Smooth muscle cell (in vitro differentiated cells): ENCODE data around the gene THAP11. TPM values are rescaled to one million over a fixed set of nuclear protein-coding genes. Genes with fewer than 3 reads are reported as not detected.
A peak's percentile ranks its signal among the peaks of the same experiment; 100 is the strongest.

ENCODE experiments used
- DNase-seq: peaks from one replicate; lab custom pipeline; 2025; ENCODE audit not compliant: unreplicated experiment; lab: John Stamatoyannopoulos, UW
- H2AFZ ChIP-seq: fragments of 200-600 bp; sonication (generic); 2 replicates; pipeline ENCODE4 v1.6.0; 2016; ENCODE audit warnings: antibody characterized with exemption, low read depth, mild to moderate bottlenecking
- H3F3A ChIP-seq: fragments of 200-600 bp; sonication (generic); 2 replicates; pipeline ENCODE4 v1.6.0; 2017; ENCODE audit warnings: antibody characterized with exemption, low read depth
- H3K27ac ChIP-seq: fragments of 200-600 bp; sonication (generic); 2 replicates; pipeline ENCODE4 v1.5.1; 2016; ENCODE audit warnings: low read depth, mild to moderate bottlenecking
- H3K27me3 ChIP-seq: fragments of 200-600 bp; sonication (generic); 2 replicates; pipeline ENCODE4 v1.6.1; 2016; ENCODE audit warnings: low read depth, mild to moderate bottlenecking
- H3K36me3 ChIP-seq: fragments of 200-600 bp; sonication (generic); 2 replicates; pipeline ENCODE4 v1.5.1; 2016; ENCODE audit warnings: low read depth
- H3K4me1 ChIP-seq: fragments of 200-600 bp; sonication (generic); 2 replicates; pipeline ENCODE4 v1.5.1; 2016; ENCODE audit warnings: low read depth
- H3K4me2 ChIP-seq: fragments of 200-600 bp; sonication (generic); 2 replicates; pipeline ENCODE4 v1.6.0; 2016; ENCODE audit warnings: mild to moderate bottlenecking
- H3K4me3 ChIP-seq: fragments of 200-600 bp; sonication (generic); 2 replicates; pipeline ENCODE4 v1.5.1; 2016; ENCODE audit warnings: mild to moderate bottlenecking
- H3K79me2 ChIP-seq: fragments of 200-600 bp; sonication (generic); 2 replicates; pipeline ENCODE4 v1.6.0; 2016; ENCODE audit warnings: low read depth, mild to moderate bottlenecking
- H3K9ac ChIP-seq: fragments of 200-600 bp; sonication (generic); 2 replicates; pipeline ENCODE4 v1.6.0; 2016; ENCODE audit warnings: low read depth
- H3K9me3 ChIP-seq: fragments of 200-600 bp; sonication (generic); replicated peaks from 2 replicates; pipeline ENCODE4 v1.5.1; 2016; ENCODE audit warnings: low read depth
- H4K20me1 ChIP-seq: fragments of 200-600 bp; sonication (generic); 2 replicates; pipeline ENCODE4 v1.6.0; 2016; ENCODE audit warnings: low read depth
- WGBS: methylation state at CpG from one replicate; pipeline ENCODE4 v1.1.7; 2016; ENCODE audit warnings: low lambda C conversion rate; 5-methylcytosine and 5-hydroxymethylcytosine counted together
- polyA plus RNA-seq: library from polyadenylated mRNA; unstranded; fragments of >200 nt; fragmentation: Nextera tagmentation; extraction: Ambion mirVana; gene quantifications from 2 replicates; pipeline ENCODE4 v1.2.1, GENCODE V29; 2016
- total RNA-seq: library from RNA; depleted of rRNA; stranded (reverse); fragments of >200 nt; gene quantifications from 2 replicates; pipeline ENCODE4 v1.2.3, GENCODE V29; 2014
- TF ChIP-seq, protein P1 (sequence below): fragments of 200-600 bp; sonication (generic); IDR thresholded peaks from 2 replicates; pipeline ENCODE4 v1.5.1; 2017; ENCODE audit warnings: borderline replicate concordance, mild to moderate bottlenecking, antibody characterized with exemption; ENCODE audit not compliant: insufficient read depth, poor library complexity, severe bottlenecking

Gene THAP11
- total and polyA plus RNA-seq, 2 experiments from 2014 or later: 23.0 to 38.3 TPM

DNA sequence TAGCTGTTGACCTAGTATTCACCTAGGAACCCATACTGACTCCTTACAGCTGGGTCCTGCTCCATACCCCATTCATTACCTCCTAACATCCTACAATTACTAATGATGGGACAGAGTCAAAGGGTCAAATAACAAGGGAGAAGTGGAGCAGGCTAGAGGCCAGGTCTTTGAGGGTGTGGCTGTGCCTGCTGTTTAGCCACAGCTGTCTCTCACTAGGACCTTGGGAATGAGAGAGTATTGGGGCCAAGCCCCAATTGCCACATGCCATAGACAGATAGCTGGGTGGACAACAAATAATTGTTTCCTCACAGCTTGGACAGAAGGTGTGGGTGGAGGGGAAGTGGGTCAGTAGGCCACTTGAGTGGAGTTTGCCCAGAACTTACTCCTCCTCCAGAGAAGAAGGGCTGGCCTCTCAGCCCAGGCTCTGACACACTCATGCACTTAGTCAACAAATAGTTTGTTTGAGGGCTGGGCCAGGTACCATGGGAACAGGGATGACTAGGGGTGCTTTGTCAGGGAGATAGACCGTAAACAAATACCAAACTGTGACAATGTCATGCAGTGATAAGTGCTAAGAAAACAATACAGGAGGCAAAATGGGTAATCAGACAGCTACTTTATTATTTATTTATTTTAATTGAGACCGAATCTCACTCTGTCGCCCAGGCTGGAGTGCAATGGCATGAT lies 15.6 kb downstream of the THAP11 start:
- Histone ChIP-seq H3K4me1 (no peaks in the 10 kb centered on the region), H3K27ac (peak overlapping the region; percentile 99), H3K4me2 (peak overlapping the region; percentile 35), H3K27me3 (no peaks in the 10 kb centered on the region), H3K9ac (peak overlapping the region; percentile 97), H3K9me3 (no peaks in the 10 kb centered on the region), H4K20me1 (peaks cover 100% of the 10 kb centered on the region), H3K79me2 (peaks cover 98% of the 10 kb centered on the region), H3K4me3 (no peak overlapping the region), H3F3A (no peaks in the 10 kb centered on the region), H2AFZ (no peak overlapping the region), H3K36me3 (no peaks in the 10 kb centered on the region)
- 63% methylated on average over 3 of the region's 3 CpGs for WGBS
- no peak for DNase-seq
- TF ChIP-seq, protein P1, sequence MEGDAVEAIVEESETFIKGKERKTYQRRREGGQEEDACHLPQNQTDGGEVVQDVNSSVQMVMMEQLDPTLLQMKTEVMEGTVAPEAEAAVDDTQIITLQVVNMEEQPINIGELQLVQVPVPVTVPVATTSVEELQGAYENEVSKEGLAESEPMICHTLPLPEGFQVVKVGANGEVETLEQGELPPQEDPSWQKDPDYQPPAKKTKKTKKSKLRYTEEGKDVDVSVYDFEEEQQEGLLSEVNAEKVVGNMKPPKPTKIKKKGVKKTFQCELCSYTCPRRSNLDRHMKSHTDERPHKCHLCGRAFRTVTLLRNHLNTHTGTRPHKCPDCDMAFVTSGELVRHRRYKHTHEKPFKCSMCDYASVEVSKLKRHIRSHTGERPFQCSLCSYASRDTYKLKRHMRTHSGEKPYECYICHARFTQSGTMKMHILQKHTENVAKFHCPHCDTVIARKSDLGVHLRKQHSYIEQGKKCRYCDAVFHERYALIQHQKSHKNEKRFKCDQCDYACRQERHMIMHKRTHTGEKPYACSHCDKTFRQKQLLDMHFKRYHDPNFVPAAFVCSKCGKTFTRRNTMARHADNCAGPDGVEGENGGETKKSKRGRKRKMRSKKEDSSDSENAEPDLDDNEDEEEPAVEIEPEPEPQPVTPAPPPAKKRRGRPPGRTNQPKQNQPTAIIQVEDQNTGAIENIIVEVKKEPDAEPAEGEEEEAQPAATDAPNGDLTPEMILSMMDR: no peak

DNA sequence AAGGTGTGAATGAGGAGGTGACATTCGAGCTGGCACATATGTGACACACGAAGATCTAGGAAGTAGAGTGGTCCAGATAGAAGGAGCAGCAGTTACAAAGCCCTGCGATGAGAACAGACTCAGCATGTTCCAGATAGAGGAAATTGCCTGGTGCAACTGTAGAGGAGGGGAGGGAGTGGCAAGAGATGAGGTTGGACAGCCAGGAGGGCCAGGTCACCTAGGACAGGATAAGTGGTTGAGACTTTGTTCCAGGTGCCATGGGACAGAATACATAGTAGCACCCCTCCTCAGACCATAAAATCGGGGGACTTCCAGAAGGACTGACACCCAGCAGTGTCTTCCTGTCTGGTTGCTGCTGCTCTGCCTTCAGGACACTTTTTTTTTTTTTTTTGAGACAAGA lies 16.4 kb downstream of the THAP11 start:
- H2AFZ ChIP-seq: no peak overlapping the region
- H3K79me2 ChIP-seq: peaks cover 98% of the 10 kb centered on the region
- peak overlapping the region; percentile 10 for H3K4me2 ChIP-seq
- TF ChIP-seq, protein P1: no peak
- no peaks in the 10 kb centered on the region for H3K27me3 ChIP-seq
- 98% methylated on average over 4 of the region's 4 CpGs for WGBS
- peaks cover 100% of the 10 kb centered on the region for H4K20me1 ChIP-seq
- H3K4me1 ChIP-seq: no peaks in the 10 kb centered on the region
- no peaks in the 10 kb centered on the region for H3K36me3 ChIP-seq
- no peaks in the 10 kb centered on the region for H3F3A ChIP-seq
- DNase-seq: no peak
- no peaks in the 10 kb centered on the region for H3K9me3 ChIP-seq
- peak overlapping the region; percentile 99 for H3K27ac ChIP-seq
- peak overlapping the region; percentile 97 for H3K9ac ChIP-seq
- H3K4me3 ChIP-seq: no peak overlapping the region

DNA sequence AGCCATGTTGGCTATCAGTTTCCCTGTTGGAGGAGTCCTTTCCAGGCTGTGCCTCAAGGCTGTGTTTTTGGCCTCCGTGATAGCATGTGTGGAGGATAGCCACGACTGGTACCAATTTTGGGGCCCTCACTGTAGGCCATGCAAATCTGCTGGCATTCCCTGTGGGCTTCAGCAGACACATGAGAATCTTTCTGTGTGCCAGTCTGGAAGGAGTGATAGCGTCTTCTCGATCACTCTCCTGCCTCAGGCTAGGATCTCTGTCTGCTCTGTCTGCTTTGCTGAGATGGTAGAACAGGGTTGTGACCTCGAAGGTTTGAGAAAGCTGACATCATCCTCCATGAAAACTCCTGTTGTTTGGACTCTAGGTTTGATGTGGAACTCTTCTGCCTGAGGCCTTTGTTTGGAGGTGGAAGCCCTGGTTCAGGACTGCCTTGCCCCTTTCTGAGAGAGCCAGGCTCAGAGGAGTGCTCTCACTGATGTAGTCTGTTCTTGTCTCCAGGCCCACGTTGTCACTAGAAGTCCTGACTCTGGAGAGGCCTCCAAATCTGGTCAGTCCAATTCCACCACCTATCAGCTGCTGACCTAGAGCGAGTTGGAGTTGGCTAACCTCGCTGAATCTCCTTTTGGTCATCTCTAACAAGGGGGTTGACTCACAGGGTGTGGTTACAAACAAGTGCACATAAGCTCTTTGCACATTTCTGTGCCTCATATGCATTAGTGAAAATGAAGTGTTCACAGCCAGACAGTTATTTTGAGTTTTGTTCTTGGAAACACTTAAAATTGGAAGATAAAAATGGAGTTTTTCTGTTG lies 18.7 kb downstream of the THAP11 start:
- Histone ChIP-seq H3K4me1 (no peaks in the 10 kb centered on the region), H2AFZ (no peak overlapping the region), H3K4me3 (no peak overlapping the region), H3K36me3 (no peaks in the 10 kb centered on the region), H3K27ac (peak overlapping the region; percentile 88), H4K20me1 (peaks cover 99% of the 10 kb centered on the region), H3K27me3 (no peaks in the 10 kb centered on the region), H3F3A (no peaks in the 10 kb centered on the region), H3K4me2 (no peak overlapping the region), H3K9me3 (no peaks in the 10 kb centered on the region), H3K79me2 (peaks cover 96% of the 10 kb centered on the region), H3K9ac (peak overlapping the region; percentile 56)
- WGBS: 78% methylated on average over 8 of the region's 8 CpGs
- DNase-seq: no peak
- TF ChIP-seq, protein P1: no peak
